ENCODE results near the gene NPL.

Gene NPL

GRCh38 chr1:182779530-182779929 is 10.0 kb upstream of the NPL start:
- no peak for DNase-seq

- peak; percentile 51 for DNase-seq
Observed at GRCh38 chr1:182781841-182782586, 7.6 kb upstream of the NPL start.

- no peak for DNase-seq
Observed at GRCh38 chr1:182782587-182782913, 7.0 kb upstream of the NPL start.

- no peak for DNase-seq
Observed at GRCh38 chr1:182783068-182783467, 6.5 kb upstream of the NPL start.

- no peak for DNase-seq
Observed at GRCh38 chr1:182784556-182785171, 4.9 kb upstream of the NPL start.

- DNase-seq, result no peak
Observed at GRCh38 chr1:182785181-182785580, 4.4 kb upstream of the NPL start.

- DNase-seq, result peak; percentile 8
Observed at GRCh38 chr1:182786223-182786994, 3.2 kb upstream of the NPL start.

GRCh38 chr1:182786995-182787324 is 2.6 kb upstream of the NPL start:
- no peak for DNase-seq

GRCh38 chr1:182791281-182792179 is 2.0 kb downstream of the NPL start:
- DNase-seq, result no peak

GRCh38 chr1:182794091-182794490 is 4.5 kb downstream of the NPL start:
- no peak for DNase-seq

GRCh38 chr1:182794676-182795201 is 5.2 kb downstream of the NPL start:
- DNase-seq, result no peak

- DNase-seq, result no peak
Observed at GRCh38 chr1:182795563-182796228, 6.1 kb downstream of the NPL start.

GRCh38 chr1:182802006-182802803 is 12.6 kb downstream of the NPL start:
- DNase-seq, result no peak

GRCh38 chr1:182803846-182804245 is 14.3 kb downstream of the NPL start:
- DNase-seq, result no peak

GRCh38 chr1:182806015-182806678 is 16.6 kb downstream of the NPL start:
- no peak for DNase-seq

GRCh38 chr1:182807907-182808306 is 18.3 kb downstream of the NPL start:
- no peak for DNase-seq

- no peak for DNase-seq
Observed at GRCh38 chr1:182809414-182809957, 19.9 kb downstream of the NPL start.

- no peak for DNase-seq
Observed at GRCh38 chr1:182811975-182812722, 22.6 kb downstream of the NPL start.

GRCh38 chr1:182816863-182817262 is 27.3 kb downstream of the NPL start:
- no peak for DNase-seq

GRCh38 chr1:182817802-182818201 is 28.2 kb downstream of the NPL start:
- DNase-seq, result no peak

Measured in T-helper 9 cell (primary cell).